ENCODE measurements around the gene SMAD6.

The SMAD6 gene

GRCh38 chr15:66708389-66708788, 6.4 kb downstream of the SMAD6 start:
- no peak for TF ChIP-seq CTCF (IDR thresholded peaks at IDR 0.05; ENCODE audit: extremely low read depth, missing control alignments)
- no peak for DNase-seq (ENCODE audit: low spot score)

GRCh38 chr15:66709884-66710283, 7.8 kb downstream of the SMAD6 start:
- TF ChIP-seq CTCF (IDR thresholded peaks at IDR 0.05; ENCODE audit: extremely low read depth, missing control alignments), result no peak
- DNase-seq (ENCODE audit: low spot score), result no peak

- no peak for TF ChIP-seq CTCF (IDR thresholded peaks at IDR 0.05; ENCODE audit: extremely low read depth, missing control alignments)
- DNase-seq (ENCODE audit: low spot score), result no peak
Observed at GRCh38 chr15:66711260-66711659, 9.2 kb downstream of the SMAD6 start.

- no peak for TF ChIP-seq CTCF (IDR thresholded peaks at IDR 0.05; ENCODE audit: extremely low read depth, missing control alignments)
- no peak for DNase-seq (ENCODE audit: low spot score)
Observed at GRCh38 chr15:66711862-66712261, 9.8 kb downstream of the SMAD6 start.

- DNase-seq (ENCODE audit: low spot score), result peak; percentile 77
Observed at GRCh38 chr15:66713843-66714508, 11.9 kb downstream of the SMAD6 start.

GRCh38 chr15:66714543-66714981, 12.5 kb downstream of the SMAD6 start:
- no peak for DNase-seq (ENCODE audit: low spot score)
- TF ChIP-seq CTCF (IDR thresholded peaks at IDR 0.05; ENCODE audit: extremely low read depth, missing control alignments), result no peak

More at GRCh38 chr15:66713843-66714508, 11.9 kb downstream of the SMAD6 start:
- no peak for TF ChIP-seq CTCF (IDR thresholded peaks at IDR 0.05; ENCODE audit: extremely low read depth, missing control alignments)

- TF ChIP-seq CTCF (IDR thresholded peaks at IDR 0.05; ENCODE audit: extremely low read depth, missing control alignments), result no peak
- no peak for DNase-seq (ENCODE audit: low spot score)
Observed at GRCh38 chr15:66715181-66715624, 13.2 kb downstream of the SMAD6 start.

All from GM20000 (cell line).